Activated CD4-positive, alpha-beta T cell treated with anti-CD3 and anti-CD28 coated beads, Interleukin-2, amount 10 ng/mL, durations not matched to agents 24 days and 14 days (primary cell): ENCODE measurements around the gene PTTG1IP. TPM values are rescaled to one million over a fixed set of nuclear protein-coding genes. Genes with fewer than 3 reads are reported as not detected.

ENCODE experiments used
- DNase-seq: peaks from one replicate; pipeline ENCODE4 v3.0.0; 2022
- H3K27ac Mint-ChIP-seq: one replicate; pipeline ENCODE4 v1.8.0; 2022; ENCODE audit warnings: mild to moderate bottlenecking, mixed read lengths
- H3K27me3 Mint-ChIP-seq: one replicate; pipeline ENCODE4 v1.8.0; 2022; ENCODE audit warnings: mixed read lengths
- H3K36me3 Mint-ChIP-seq: one replicate; pipeline ENCODE4 v1.8.0; 2022; ENCODE audit warnings: low read depth, mild to moderate bottlenecking, mixed read lengths
- H3K4me1 Mint-ChIP-seq: one replicate; pipeline ENCODE4 v1.8.0; 2021; ENCODE audit warnings: mixed read lengths
- H3K4me3 Mint-ChIP-seq: one replicate; pipeline ENCODE4 v1.8.0; 2022; ENCODE audit warnings: mild to moderate bottlenecking, moderate library complexity, mixed read lengths
- H3K9me3 Mint-ChIP-seq: one replicate; pipeline ENCODE4 v1.8.0; 2021; ENCODE audit warnings: mixed read lengths
- intact Hi-C: fragments of 100-400 bp; cut with micrococcal nuclease; formaldehyde crosslinking; loops from one replicate; pipeline ENCODE4 v1.15.1; 2023
- total RNA-seq: library from RNA; stranded (reverse); gene quantifications from 2 replicates; pipeline ENCODE4 v1.2.3, GENCODE V29; 2022

The PTTG1IP gene
- total RNA-seq, 1 donor from 2014 or later = 46.5 TPM

- Mint-ChIP-seq H3K27ac (no peak overlapping the region), H3K4me3 (no peak overlapping the region), H3K9me3 (no peaks in the 10 kb centered on the region), H3K27me3 (no peaks in the 10 kb centered on the region), H3K4me1 (peaks cover 6% of the 10 kb centered on the region), H3K36me3 (peaks cover 46% of the 10 kb centered on the region)
- DNase-seq = no peak
- intact Hi-C loops = no loop called here
Observed at GRCh38 chr21:44896561-44897286, 23.2 kb upstream of the PTTG1IP start.

DNA sequence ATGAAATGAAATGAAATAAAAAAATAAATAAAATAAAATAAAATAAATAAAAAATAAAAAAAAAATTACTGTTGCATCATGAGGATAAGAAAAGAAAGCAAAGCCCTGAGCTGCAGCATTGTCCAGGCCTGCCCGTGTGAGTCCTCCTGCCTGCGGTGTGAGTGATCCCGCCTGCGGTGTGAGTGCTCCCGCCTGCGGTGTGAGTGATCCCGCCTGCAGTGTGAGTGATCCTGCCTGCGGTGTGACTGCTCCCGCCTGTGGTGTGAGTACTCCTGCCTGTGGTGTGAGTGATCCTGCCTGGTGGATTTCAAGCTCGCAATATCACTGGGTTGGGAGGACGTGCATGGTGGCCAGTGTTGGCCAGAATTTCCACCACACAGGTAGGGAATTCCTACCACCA, 22.4 kb upstream of the PTTG1IP start:
- no peaks in the 10 kb centered on the region for H3K9me3 Mint-ChIP-seq
- peaks cover 42% of the 10 kb centered on the region for H3K36me3 Mint-ChIP-seq
- no peak overlapping the region for H3K27ac Mint-ChIP-seq
- no peaks in the 10 kb centered on the region for H3K27me3 Mint-ChIP-seq
- DNase-seq = no peak
- H3K4me1 Mint-ChIP-seq = peaks cover 6% of the 10 kb centered on the region
- intact Hi-C loops = no loop called here
- no peak overlapping the region for H3K4me3 Mint-ChIP-seq

DNA sequence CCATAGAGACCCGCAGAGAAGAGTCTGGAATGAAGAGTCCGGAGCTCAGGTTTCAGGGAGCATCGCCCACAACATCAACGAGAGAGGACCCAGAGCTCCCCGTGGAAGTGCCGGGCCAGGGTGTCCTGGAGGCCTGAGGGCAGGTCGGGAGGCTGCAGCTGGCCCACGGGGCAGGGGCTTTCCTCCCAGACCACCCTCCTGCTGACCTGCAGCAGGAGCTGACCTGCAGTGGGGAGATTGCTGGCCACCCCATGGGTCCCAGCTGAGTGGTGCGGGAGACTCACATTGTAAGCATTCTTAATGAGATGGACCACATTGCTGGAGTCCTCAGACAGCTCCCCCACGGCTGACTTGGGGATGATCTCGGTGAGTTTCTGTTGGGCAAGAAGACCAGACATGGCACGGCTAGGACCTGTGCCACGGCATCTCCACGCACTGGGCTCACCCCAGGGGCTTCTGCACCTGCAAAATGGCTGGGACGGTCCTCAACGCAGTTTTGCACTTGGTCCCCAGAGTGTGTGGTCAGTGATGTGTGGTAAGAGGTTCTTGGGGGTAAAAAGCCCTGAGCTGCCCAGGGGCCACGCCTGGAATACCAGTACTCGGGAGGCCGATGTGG, 21.3 kb upstream of the PTTG1IP start:
- Mint-ChIP-seq H3K4me3 (no peak overlapping the region), H3K9me3 (no peaks in the 10 kb centered on the region), H3K36me3 (peaks cover 37% of the 10 kb centered on the region), H3K4me1 (peaks cover 6% of the 10 kb centered on the region), H3K27ac (peak overlapping the region; percentile 20), H3K27me3 (no peaks in the 10 kb centered on the region)
- intact Hi-C loops = no loop called here
- DNase-seq = no peak

GRCh38 chr21:44893948-44894656, 20.6 kb upstream of the PTTG1IP start:
- Mint-ChIP-seq H3K4me1 (peaks cover 6% of the 10 kb centered on the region), H3K27ac (peak overlapping the region; percentile 42), H3K9me3 (no peaks in the 10 kb centered on the region), H3K4me3 (no peak overlapping the region), H3K27me3 (no peaks in the 10 kb centered on the region), H3K36me3 (peaks cover 34% of the 10 kb centered on the region)
- intact Hi-C loops = loop anchor here (2.0 kb wide), 1 partner anchor 17 kb away; no protein-coding TSS in a partner anchor
- DNase-seq = no peak

GRCh38 chr21:44893278-44893556, 19.7 kb upstream of the PTTG1IP start:
- H3K4me3 Mint-ChIP-seq = no peak overlapping the region
- no peaks in the 10 kb centered on the region for H3K9me3 Mint-ChIP-seq
- intact Hi-C loops = loop anchor here (2.0 kb wide), 1 partner anchor 18 kb away; no protein-coding TSS in a partner anchor
- H3K27ac Mint-ChIP-seq = peak overlapping the region; percentile 54
- no peaks in the 10 kb centered on the region for H3K27me3 Mint-ChIP-seq
- no peak for DNase-seq
- peaks cover 32% of the 10 kb centered on the region for H3K36me3 Mint-ChIP-seq
- H3K4me1 Mint-ChIP-seq = peaks cover 6% of the 10 kb centered on the region

GRCh38 chr21:44892536-44893277, 19.2 kb upstream of the PTTG1IP start:
- intact Hi-C loops = loop anchor here (1.0 to 2.0 kb wide), 2 partner anchors 18 to 40 kb away; no protein-coding TSS in a partner anchor
- H3K36me3 Mint-ChIP-seq = peaks cover 30% of the 10 kb centered on the region
- no peak overlapping the region for H3K4me3 Mint-ChIP-seq
- no peaks in the 10 kb centered on the region for H3K9me3 Mint-ChIP-seq
- H3K27ac Mint-ChIP-seq = peak overlapping the region; percentile 54
- peaks cover 6% of the 10 kb centered on the region for H3K4me1 Mint-ChIP-seq
- no peaks in the 10 kb centered on the region for H3K27me3 Mint-ChIP-seq
- peak; percentile 94 for DNase-seq

DNA sequence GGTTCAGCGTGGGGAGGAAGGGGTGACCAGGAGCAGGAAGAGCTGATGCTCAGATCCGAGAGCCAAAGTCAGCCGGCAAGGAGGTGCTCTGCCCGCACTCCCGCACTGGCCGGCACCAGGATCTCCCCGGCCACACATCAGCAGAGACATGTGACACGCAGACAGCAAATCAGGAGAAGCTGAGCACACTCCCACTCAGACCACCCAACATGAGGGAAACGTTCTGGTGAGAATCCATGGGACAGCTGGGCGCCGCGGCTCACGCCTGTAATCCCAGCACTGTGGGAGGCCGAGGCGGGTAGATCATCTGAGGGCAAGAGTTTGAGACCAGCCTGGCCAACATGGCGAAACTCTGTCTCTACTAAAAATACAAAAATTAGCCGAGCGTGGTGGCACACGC, 18.6 kb upstream of the PTTG1IP start:
- H3K27me3 Mint-ChIP-seq = no peaks in the 10 kb centered on the region
- no peaks in the 10 kb centered on the region for H3K9me3 Mint-ChIP-seq
- H3K27ac Mint-ChIP-seq = no peak overlapping the region
- no peak overlapping the region for H3K4me3 Mint-ChIP-seq
- peaks cover 6% of the 10 kb centered on the region for H3K4me1 Mint-ChIP-seq
- DNase-seq = no peak
- H3K36me3 Mint-ChIP-seq = peaks cover 31% of the 10 kb centered on the region
- intact Hi-C loops = loop anchor here (1.0 to 2.0 kb wide), 2 partner anchors 19 to 40 kb away; no protein-coding TSS in a partner anchor

- intact Hi-C loops = loop anchor here (1.0 to 2.0 kb wide), 2 partner anchors 19 to 41 kb away; no protein-coding TSS in a partner anchor
- Mint-ChIP-seq H3K9me3 (no peaks in the 10 kb centered on the region), H3K27ac (no peak overlapping the region), H3K36me3 (peaks cover 34% of the 10 kb centered on the region), H3K4me1 (peaks cover 6% of the 10 kb centered on the region), H3K27me3 (no peaks in the 10 kb centered on the region), H3K4me3 (no peak overlapping the region)
- DNase-seq = no peak
Observed at GRCh38 chr21:44891631-44892031, 18.1 kb upstream of the PTTG1IP start.

- intact Hi-C loops = no loop called here
- Mint-ChIP-seq H3K27ac (no peak overlapping the region), H3K36me3 (peaks cover 35% of the 10 kb centered on the region), H3K9me3 (no peaks in the 10 kb centered on the region), H3K4me3 (no peak overlapping the region), H3K27me3 (no peaks in the 10 kb centered on the region), H3K4me1 (peaks cover 6% of the 10 kb centered on the region)
- no peak for DNase-seq
Observed at GRCh38 chr21:44890961-44891541, 17.6 kb upstream of the PTTG1IP start.

GRCh38 chr21:44890338-44890931, 16.9 kb upstream of the PTTG1IP start:
- Mint-ChIP-seq H3K36me3 (peaks cover 37% of the 10 kb centered on the region), H3K9me3 (no peaks in the 10 kb centered on the region), H3K4me1 (peaks cover 6% of the 10 kb centered on the region), H3K27me3 (no peaks in the 10 kb centered on the region), H3K27ac (no peak overlapping the region), H3K4me3 (no peak overlapping the region)
- intact Hi-C loops = no loop called here
- no peak for DNase-seq

DNA sequence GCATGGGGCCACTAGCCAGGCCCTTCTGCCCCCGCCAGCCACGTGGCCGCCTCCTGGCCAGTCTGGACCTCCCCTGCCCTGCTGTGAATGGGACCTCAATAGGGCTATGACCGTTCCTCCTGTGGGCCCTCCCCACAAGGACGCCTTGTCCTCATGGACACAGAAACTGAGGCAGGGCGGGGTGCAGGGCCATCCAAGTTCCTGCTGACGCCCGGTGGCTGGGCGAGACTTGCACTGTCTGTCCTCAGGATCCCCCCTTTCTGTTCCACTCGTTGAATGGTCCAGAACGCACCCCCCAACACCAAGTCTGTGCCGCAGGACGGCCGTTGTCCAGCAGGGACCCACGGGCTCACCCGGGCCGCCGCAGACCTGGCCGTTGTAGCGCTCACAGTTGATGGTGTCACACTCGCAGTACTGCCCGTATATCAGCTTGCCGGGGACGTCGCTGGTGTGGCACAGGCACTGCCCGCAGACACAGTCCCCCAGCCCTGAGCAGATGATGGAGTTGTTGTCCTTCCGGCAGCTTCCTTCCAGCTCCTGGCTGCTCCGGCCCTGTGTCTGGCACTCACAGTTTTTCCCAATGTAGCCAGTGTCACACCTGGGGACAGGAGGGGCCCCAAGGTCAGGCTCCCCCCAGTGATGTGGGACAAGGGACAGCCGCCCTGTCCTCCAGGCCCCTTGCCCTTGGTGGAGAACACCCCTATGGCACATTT, 16.3 kb upstream of the PTTG1IP start:
- Mint-ChIP-seq H3K27me3 (no peaks in the 10 kb centered on the region), H3K4me3 (no peak overlapping the region), H3K27ac (no peak overlapping the region), H3K36me3 (peaks cover 38% of the 10 kb centered on the region), H3K9me3 (no peaks in the 10 kb centered on the region), H3K4me1 (peaks cover 6% of the 10 kb centered on the region)
- DNase-seq = no peak
- intact Hi-C loops = no loop called here

DNA sequence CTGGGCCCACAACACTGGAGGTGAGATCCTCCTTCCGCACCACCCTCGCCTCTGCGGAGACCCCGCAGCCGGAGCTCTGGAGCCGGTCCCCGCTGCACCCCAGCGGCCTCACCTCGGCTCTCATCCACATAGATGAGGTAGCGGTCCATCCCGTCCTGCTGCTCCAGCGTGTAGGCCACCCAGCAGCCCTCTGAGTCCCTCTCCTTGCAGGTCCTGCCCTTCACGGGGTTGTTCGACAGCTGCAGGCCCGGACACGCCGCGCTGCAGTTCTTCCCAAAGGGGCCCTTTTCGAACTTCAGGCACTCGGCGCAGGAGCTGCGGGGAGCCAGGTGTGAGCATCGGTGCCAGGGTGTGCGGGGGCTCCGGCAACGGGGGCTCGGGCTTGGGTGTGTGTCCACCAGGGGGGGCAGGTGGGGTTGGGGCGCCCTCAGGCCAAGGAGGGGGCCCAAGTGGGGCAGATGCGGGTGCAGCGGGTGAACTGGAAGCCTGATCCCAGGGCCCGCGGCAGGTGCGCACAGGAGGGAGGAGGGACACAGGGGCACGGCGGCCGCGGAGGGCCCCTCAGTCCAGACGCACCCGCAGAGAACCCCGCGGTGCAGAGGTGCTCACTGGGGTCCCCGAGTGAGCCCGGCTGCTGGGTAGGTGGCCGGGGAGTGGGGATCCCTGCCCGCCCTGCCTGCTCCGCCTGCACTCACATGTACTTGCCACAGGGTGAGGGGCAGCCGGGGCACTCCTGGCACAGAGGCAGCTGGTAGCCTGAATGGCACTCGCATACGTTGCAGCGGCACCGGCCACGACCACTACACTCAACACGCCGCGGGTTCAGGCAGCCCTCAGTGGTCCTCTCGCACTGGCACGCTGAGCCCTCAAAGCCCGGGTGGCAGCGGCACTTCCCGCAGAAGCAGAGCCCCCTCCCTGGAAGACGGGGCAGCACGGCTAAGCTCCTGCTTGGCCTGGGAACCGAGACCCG, 15.4 kb upstream of the PTTG1IP start:
- intact Hi-C loops = no loop called here
- no peak for DNase-seq
- H3K9me3 Mint-ChIP-seq = no peaks in the 10 kb centered on the region
- H3K4me1 Mint-ChIP-seq = peaks cover 6% of the 10 kb centered on the region
- peaks cover 40% of the 10 kb centered on the region for H3K36me3 Mint-ChIP-seq
- no peaks in the 10 kb centered on the region for H3K27me3 Mint-ChIP-seq
- H3K27ac Mint-ChIP-seq = no peak overlapping the region
- H3K4me3 Mint-ChIP-seq = no peak overlapping the region
